HFF-Myc (cell line): ENCODE data around the gene TRIM14.
"Not testable (repeated sequence)": the region's sequence is repeated elsewhere in the genome, so short reads cannot be mapped to it uniquely, and the experiment has no call there.

ENCODE experiments used
- DNase-seq: peaks from one replicate; pipeline ENCODE4 v3.0.0-alpha.2; 2011; ENCODE audit warnings: low read depth; ENCODE audit errors: extremely low read depth
- H3K4me3 ChIP-seq: replicated peaks from 2 replicates; pipeline ENCODE4 v1.5.1; 2011; ENCODE audit warnings: low read depth, mild to moderate bottlenecking, control low read depth, low read length
- CTCF ChIP-seq: IDR thresholded peaks from 2 replicates; pipeline ENCODE4 v1.5.1; 2012; ENCODE audit warnings: mild to moderate bottlenecking, low read depth, low read length, control low read depth; ENCODE audit errors: missing control alignments

Gene TRIM14

GRCh38 chr9:98127226-98127625, 8.2 kb upstream of the TRIM14 start:
- DNase-seq: no peak
- no peak overlapping the region for H3K4me3 ChIP-seq
- TF ChIP-seq CTCF: no peak

- no peak overlapping the region for H3K4me3 ChIP-seq
- DNase-seq: no peak
- TF ChIP-seq CTCF: no peak
These were observed 5.8 kb upstream of the TRIM14 start for GRCh38 chr9:98124637-98125426.

GRCh38 chr9:98124091-98124490, 5.1 kb upstream of the TRIM14 start:
- H3K4me3 ChIP-seq, DNase-seq: not testable (repeated sequence)

- DNase-seq: no peak
- TF ChIP-seq CTCF: no peak
These were observed 2.0 kb upstream of the TRIM14 start for GRCh38 chr9:98121058-98121457.

GRCh38 chr9:98120476-98120875, 1.5 kb upstream of the TRIM14 start:
- DNase-seq: no peak
- no peak for TF ChIP-seq CTCF
- no peak overlapping the region for H3K4me3 ChIP-seq

More at GRCh38 chr9:98121058-98121457, 2.0 kb upstream of the TRIM14 start:
- H3K4me3 ChIP-seq: no peak overlapping the region

- peak; percentile 36 for TF ChIP-seq CTCF
- peak overlapping the region; percentile 82 for H3K4me3 ChIP-seq
- peak; percentile 45 for DNase-seq
These were observed 910 bp downstream of the TRIM14 start for GRCh38 chr9:98117984-98118639.

GRCh38 chr9:98117097-98117496, 1.9 kb downstream of the TRIM14 start:
- not testable (repeated sequence) for DNase-seq

More at GRCh38 chr9:98117097-98117496, 1.9 kb downstream of the TRIM14 start:
- peak overlapping the region; percentile 82; the same call in 1 of the 2 replicates for H3K4me3 ChIP-seq
